SH-SY5Y (cell line): ENCODE results near the gene PLEKHO2.

Experiments used
- GATA2 ChIP-seq: IDR thresholded peaks from 2 replicates; pipeline ENCODE4 v1.6.1; 2011; ENCODE audit warnings: mild to moderate bottlenecking, low read depth, low read length
- GATA3 ChIP-seq: IDR thresholded peaks from 2 replicates; pipeline ENCODE4 v1.6.1; 2011; ENCODE audit warnings: low read depth, mild to moderate bottlenecking, low read length, moderate library complexity

- TF ChIP-seq GATA3 (no peak), GATA2 (no peak)
Measured at GRCh38 chr15:64883997-64884511, 42.3 kb downstream of the PLEKHO2 start.
